LNCAP (cell line): ENCODE measurements around the gene PTPN4.

Source experiments
- TF ChIP-seq, protein P1 (sequence below): fragments of 450-650 bp; IDR thresholded peaks from 2 replicates; pipeline ENCODE4 v1.5.1; 2017; ENCODE audit warnings: mild to moderate bottlenecking

PTPN4 gene

DNA sequence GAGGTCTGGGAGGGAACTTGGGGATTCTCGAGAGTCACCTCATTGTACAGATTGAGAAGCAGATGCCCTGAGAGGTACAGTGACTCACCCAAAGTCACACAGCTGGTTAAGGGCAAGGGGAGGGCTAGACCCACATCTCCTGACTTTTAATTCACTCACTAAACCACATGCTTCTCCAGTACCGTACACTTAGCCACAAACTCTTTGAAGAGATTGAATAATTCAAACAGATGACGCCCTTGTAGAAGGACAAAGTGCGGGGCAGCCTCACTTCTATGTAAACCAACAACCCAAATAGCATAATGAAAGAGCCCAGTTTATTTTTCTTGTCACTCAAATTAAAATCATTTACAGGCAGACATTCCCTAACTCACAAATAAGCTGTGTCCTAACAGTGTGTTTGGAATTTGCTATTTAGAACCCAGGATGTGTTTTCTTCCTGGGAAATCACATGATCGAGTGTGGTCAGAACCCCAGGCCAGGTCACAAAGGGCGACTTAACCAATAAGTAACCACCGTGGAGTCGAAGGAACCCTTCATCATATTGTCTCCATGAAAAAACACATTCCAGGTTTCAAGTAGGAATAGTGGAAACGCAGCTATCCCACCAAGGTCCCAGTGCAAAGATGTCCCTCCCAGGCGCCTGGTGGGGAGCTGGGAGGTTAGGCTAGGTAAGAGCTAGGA lies 35.8 kb upstream of the PTPN4 start:
- TF ChIP-seq, protein P1, sequence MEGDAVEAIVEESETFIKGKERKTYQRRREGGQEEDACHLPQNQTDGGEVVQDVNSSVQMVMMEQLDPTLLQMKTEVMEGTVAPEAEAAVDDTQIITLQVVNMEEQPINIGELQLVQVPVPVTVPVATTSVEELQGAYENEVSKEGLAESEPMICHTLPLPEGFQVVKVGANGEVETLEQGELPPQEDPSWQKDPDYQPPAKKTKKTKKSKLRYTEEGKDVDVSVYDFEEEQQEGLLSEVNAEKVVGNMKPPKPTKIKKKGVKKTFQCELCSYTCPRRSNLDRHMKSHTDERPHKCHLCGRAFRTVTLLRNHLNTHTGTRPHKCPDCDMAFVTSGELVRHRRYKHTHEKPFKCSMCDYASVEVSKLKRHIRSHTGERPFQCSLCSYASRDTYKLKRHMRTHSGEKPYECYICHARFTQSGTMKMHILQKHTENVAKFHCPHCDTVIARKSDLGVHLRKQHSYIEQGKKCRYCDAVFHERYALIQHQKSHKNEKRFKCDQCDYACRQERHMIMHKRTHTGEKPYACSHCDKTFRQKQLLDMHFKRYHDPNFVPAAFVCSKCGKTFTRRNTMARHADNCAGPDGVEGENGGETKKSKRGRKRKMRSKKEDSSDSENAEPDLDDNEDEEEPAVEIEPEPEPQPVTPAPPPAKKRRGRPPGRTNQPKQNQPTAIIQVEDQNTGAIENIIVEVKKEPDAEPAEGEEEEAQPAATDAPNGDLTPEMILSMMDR = no peak

DNA sequence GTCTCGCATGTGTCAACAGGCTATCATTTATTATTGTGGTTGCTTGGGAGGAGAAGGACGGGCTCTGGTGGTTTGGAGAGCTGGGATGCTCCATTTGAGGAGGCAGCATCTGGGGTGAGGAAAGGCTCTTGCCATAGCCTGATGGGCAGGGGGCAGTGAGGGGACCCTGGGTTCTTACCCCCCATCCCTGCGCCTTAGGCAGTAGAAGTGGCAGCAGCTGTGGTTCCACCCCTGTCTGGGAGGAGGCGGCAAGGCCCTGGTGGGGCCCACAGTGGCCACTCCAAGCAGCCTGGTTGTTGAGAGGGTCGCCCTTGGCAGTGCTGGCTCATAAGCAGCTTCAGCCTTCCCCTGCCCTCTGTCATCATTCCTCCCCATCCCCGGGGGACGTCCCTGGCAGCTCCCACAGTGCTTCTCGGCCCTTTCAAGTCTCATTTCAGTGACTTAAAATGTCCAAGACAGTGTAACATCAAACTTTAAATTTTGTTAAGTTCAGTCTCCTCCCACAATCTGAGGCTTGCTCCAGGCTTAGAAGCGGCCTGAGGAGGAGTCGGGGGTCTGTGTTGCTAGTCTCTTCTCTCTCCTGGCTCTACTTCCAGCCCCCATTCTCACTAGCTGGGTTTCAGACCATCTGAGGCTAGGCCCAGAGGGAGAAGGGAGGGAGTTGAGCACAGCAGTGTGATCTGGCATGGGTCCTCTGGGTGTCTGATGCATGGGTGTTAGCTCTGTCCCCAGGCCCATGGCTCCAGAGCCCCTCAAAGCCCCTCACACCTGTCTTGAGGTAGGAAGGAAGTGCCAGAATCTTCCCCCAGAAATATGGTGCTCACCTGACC lies 34.9 kb upstream of the PTPN4 start:
- TF ChIP-seq, protein P1 = no peak

DNA sequence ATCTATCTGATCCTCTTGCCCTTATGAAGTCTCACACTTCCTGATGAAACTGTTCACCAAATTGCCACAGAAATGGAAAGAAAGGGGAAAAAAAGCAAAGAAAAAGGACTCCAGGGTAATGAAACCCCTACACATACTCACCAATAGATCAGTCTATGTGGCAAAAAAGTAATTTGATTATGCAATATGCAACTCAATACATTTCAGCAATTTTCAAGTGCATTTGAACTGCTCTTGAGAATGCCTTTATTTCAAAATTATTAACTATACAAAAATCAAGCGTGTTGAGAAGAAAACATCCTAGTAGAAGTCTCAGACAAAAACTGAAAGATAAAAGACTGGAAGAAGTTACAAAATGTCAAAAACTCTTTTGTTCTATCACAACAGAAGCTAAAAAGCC lies 32.2 kb upstream of the PTPN4 start:
- TF ChIP-seq, protein P1 = no peak

DNA sequence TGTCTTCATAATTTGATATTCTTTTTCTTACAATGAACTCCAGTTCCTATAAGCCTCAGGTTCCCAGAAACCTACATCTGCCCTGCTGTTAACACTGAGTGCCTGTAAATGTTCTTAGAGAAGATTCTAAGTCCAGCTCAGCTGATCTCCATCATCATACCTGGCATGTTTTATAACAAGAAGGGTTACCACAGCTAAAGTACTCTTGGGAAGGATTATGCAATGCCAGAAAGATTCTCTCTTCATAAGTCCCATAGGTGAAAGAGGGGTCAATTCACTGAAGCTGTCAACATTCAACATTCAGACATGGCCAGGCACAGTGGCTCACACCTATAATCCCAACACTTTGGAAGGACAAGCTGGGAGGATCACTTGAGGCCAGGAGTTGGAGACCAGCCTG lies 31.3 kb upstream of the PTPN4 start:
- TF ChIP-seq, protein P1 = no peak

DNA sequence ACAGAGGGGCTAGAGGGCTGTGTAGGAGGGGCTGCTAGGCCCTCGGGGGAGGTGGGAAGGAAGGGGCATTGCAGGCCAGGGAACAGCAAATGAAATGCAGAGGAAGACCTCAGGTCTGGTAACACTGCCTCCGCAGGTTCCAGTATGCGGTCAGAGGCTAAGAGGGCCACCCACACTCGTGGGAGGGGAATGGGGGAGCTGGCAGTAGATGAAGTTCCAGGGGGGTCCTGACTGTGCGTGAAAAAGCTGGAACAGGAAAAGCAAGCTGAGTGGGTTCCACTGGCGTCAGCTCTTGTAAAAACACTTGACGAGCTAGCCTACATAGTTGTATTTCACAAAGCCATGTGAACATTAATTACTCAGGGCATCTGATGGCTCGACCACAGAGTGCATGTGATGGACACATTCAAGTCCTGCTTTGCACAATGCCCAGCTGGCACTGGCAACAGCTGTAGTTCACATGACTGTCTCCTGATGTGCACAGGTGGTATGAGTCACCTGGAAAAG lies 29.0 kb upstream of the PTPN4 start:
- TF ChIP-seq, protein P1 = no peak

DNA sequence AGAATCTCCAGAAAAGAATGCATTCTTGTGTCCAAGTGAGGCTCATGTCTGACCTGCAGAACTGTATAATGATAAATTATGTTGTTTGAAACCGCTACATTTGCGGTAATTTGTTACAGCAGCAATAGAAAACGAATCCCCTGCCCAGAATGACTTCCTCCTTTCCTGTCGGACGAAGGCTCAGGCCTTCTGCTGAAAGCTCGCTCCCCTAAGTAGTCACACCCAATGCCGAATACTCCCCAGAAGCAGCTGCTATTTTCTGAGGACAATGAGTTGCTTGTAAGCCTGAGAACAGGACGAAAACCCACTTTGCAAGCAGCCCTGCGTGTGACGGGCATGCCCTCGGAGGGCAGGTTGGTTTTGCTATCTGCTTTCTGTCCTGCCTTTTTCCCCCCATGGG lies 27.7 kb upstream of the PTPN4 start:
- TF ChIP-seq, protein P1 = no peak

DNA sequence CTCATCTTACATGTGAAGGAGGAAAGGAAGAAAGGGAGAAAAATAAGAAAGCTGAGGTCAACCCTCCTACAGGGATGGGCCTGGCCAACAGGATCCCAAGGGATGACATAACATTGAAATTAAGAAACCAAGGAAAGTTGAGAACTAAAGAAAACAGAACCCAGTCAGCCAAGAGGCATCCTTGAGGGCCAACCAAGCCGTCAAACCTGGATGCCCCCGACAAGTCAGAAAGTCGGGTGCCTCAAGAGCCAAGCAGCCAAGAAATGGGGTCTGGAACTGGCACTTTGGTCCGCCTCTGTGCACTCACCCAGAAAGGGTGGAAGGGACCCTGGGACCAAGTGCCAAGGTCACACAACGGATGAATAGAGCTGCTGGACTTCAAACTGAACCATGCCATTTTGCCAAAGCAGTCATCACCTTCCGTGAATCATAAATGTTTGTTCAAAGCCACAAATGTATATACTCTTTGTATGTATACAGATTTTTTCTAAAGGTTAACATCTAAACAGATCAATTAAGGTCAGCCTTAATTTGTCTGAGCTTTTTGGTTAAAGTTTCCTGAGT lies 27.0 kb upstream of the PTPN4 start:
- TF ChIP-seq, protein P1 = no peak
